HepG2 (cell line): ENCODE data around the gene LONP1. TPM values are rescaled to one million over a fixed set of nuclear protein-coding genes. Genes with fewer than 3 reads are reported as not detected.

Source experiments
- CBX2 ChIP-seq, 2 experiments: fragments of 200-600 bp in 1 of 2; sonication (generic); formaldehyde crosslinking in 1 of 2; IDR thresholded peaks; 2 replicates each; pipeline versions ENCODE4 v1.7.0 to v1.8.1; 2018 to 2022; ENCODE audit warnings: low read depth in 2 of 2, low read length in 1 of 2, mild to moderate bottlenecking in 1 of 2, missing genetic modification reagents in 1 of 2
- ELF1 ChIP-seq: sonication (generic); formaldehyde crosslinking; IDR thresholded peaks from 2 replicates; pipeline ENCODE4 v1.4.0; 2020; ENCODE audit warnings: missing genetic modification reagents
- KMT2B ChIP-seq: IDR thresholded peaks from 2 replicates; pipeline ENCODE4 v1.6.1; 2016; ENCODE audit warnings: missing genetic modification reagents, missing compliant biosample characterization
- NFRKB ChIP-seq: fragments of 450-650 bp; IDR thresholded peaks from 2 replicates; pipeline ENCODE4 v1.6.1; 2017
- TGIF2 ChIP-seq: IDR thresholded peaks from 2 replicates; pipeline ENCODE4 v1.6.1; 2016; ENCODE audit warnings: control low read depth, missing compliant biosample characterization
- ZNF124 ChIP-seq: sonication (generic); formaldehyde crosslinking; IDR thresholded peaks from 2 replicates; pipeline ENCODE4 v1.4.0; 2020; ENCODE audit warnings: missing genetic modification reagents
- ZNF703 ChIP-seq: sonication (generic); formaldehyde crosslinking; IDR thresholded peaks from 2 replicates; pipeline ENCODE4 v1.5.1; 2020; ENCODE audit warnings: missing genetic modification reagents, mild to moderate bottlenecking, moderate library complexity, borderline replicate concordance
- polyA plus RNA-seq, 8 experiments: library from polyadenylated mRNA; depleted of rRNA in 3 of 8; stranded (reverse) in 7 of 8; unstranded in 1 of 8; fragments of >200 nt; fragmentation: Illumina TruSeq in 4 of 8; extraction: Trizol in 4 of 8; gene quantifications; 2 replicates each; pipeline versions ENCODE4 v1.2.1 to v1.2.3, GENCODE V29; 2011 to 2016; ENCODE audit warnings: low read depth in 4 of 8, missing spikeins in 1 of 8, mixed read lengths in 1 of 8; ENCODE audit not compliant: insufficient read depth in 1 of 8
- total RNA-seq, 5 experiments: library from RNA; depleted of rRNA; stranded (reverse); fragments of >200 nt; fragmentation: Illumina TruSeq; extraction: Trizol; gene quantifications; 2 replicates each; pipeline ENCODE4 v1.2.3, GENCODE V29; 2016; ENCODE audit warnings: low read depth in 1 of 5
- TF ChIP-seq, protein P1 (sequence below): sonication (generic); IDR thresholded peaks from 2 replicates; pipeline ENCODE4 v1.6.1; 2016; ENCODE audit warnings: low read depth, borderline replicate concordance
- TF ChIP-seq, protein P2 (sequence below): sonication (generic); formaldehyde crosslinking; IDR thresholded peaks from 2 replicates; pipeline ENCODE4 v1.4.0; 2020; ENCODE audit warnings: missing genetic modification reagents, borderline replicate concordance
- TF ChIP-seq, protein P3 (sequence below): sonication (generic); formaldehyde crosslinking; IDR thresholded peaks from 2 replicates; pipeline ENCODE4 v1.5.1; 2020; ENCODE audit warnings: mild to moderate bottlenecking, missing genetic modification reagents, borderline replicate concordance
- TF ChIP-seq, protein P4 (sequence below): sonication (generic); formaldehyde crosslinking; IDR thresholded peaks from 2 replicates; pipeline ENCODE4 v1.5.0; 2020; ENCODE audit warnings: missing genetic modification reagents
- TF ChIP-seq, protein P5 (sequence below): sonication (generic); formaldehyde crosslinking; conservative IDR thresholded peaks from 2 replicates; pipeline ENCODE4 v1.4.0; 2020; ENCODE audit warnings: mild to moderate bottlenecking, missing genetic modification reagents, moderate library complexity

LONP1 gene
- total and polyA plus RNA-seq, 2 of the 13 experiments (the other 11 are each of a cell fraction or from before 2014, with no cell fraction given): 59.5 to 76.8 TPM

DNA sequence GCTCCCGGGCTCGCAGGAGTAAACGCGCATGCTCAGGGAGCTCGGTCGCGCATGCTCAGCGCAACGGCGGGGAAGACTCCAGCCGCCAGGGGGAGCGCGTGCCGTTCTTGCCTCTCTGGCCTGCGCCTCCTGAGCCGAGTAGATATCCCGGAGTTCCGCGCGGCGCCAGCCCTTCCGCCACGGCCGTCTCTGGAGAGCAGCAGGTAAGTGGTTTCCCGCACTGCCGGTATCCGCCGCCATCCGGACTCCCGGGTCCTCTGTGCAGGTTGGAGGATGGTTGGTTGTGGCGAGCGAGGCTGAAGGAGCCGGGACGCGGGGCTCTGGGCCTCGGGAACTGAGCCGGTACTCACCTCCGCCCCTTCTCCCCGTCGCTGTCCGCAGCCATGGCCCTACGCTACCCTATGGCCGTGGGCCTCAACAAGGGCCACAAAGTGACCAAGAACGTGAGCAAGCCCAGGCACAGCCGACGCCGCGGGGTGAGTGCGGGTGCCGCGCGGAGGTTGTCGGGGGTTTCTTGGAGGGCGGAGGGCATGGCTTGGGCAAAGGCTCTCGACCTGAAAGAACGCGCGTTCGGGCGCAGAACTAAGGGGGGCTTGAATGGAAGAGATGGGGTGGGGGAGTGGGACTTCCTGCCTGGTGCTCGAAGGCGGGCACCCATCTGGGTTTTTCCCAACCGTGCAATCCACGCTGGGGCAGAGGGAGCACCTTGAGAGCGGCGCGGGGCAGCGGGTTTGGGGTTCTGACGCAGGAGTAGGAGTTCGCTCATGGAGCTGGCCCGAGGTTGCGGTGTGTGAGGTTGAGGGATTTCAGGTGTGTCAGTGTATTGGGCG lies 29.6 kb downstream of the LONP1 start, which contains the start of gene RPL36 (continued):
- TF ChIP-seq, protein P1, sequence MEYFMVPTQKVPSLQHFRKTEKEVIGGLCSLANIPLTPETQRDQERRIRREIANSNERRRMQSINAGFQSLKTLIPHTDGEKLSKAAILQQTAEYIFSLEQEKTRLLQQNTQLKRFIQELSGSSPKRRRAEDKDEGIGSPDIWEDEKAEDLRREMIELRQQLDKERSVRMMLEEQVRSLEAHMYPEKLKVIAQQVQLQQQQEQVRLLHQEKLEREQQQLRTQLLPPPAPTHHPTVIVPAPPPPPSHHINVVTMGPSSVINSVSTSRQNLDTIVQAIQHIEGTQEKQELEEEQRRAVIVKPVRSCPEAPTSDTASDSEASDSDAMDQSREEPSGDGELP: peak; percentile 15; the same call in 1 of the 2 replicates
- TF ChIP-seq CBX2 (IDR thresholded peaks at IDR 0.05; ENCODE audit: low read depth, low read length) (no peak), CBX2 (CRISPR knock-in tag; IDR thresholded peaks at IDR 0.05; ENCODE audit: low read depth) (peak; percentile 50; the same call in 1 of the 2 replicates), ZNF703 (CRISPR knock-in tag) (peak; percentile 92; the same call in 1 of the 2 replicates), TGIF2 (CRISPR knock-in tag) (no peak; the same call in 1 of the 2 replicates), ELF1 (CRISPR knock-in tag) (peak; percentile 92), KMT2B (peak; percentile 73), NFRKB (no peak), ZNF124 (CRISPR knock-in tag) (peak; percentile 85; the same call in 1 of the 2 replicates)
- TF ChIP-seq, protein P2, sequence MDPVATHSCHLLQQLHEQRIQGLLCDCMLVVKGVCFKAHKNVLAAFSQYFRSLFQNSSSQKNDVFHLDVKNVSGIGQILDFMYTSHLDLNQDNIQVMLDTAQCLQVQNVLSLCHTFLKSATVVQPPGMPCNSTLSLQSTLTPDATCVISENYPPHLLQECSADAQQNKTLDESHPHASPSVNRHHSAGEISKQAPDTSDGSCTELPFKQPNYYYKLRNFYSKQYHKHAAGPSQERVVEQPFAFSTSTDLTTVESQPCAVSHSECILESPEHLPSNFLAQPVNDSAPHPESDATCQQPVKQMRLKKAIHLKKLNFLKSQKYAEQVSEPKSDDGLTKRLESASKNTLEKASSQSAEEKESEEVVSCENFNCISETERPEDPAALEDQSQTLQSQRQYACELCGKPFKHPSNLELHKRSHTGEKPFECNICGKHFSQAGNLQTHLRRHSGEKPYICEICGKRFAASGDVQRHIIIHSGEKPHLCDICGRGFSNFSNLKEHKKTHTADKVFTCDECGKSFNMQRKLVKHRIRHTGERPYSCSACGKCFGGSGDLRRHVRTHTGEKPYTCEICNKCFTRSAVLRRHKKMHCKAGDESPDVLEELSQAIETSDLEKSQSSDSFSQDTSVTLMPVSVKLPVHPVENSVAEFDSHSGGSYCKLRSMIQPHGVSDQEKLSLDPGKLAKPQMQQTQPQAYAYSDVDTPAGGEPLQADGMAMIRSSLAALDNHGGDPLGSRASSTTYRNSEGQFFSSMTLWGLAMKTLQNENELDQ (CRISPR knock-in tag): no peak
- TF ChIP-seq, protein P3, sequence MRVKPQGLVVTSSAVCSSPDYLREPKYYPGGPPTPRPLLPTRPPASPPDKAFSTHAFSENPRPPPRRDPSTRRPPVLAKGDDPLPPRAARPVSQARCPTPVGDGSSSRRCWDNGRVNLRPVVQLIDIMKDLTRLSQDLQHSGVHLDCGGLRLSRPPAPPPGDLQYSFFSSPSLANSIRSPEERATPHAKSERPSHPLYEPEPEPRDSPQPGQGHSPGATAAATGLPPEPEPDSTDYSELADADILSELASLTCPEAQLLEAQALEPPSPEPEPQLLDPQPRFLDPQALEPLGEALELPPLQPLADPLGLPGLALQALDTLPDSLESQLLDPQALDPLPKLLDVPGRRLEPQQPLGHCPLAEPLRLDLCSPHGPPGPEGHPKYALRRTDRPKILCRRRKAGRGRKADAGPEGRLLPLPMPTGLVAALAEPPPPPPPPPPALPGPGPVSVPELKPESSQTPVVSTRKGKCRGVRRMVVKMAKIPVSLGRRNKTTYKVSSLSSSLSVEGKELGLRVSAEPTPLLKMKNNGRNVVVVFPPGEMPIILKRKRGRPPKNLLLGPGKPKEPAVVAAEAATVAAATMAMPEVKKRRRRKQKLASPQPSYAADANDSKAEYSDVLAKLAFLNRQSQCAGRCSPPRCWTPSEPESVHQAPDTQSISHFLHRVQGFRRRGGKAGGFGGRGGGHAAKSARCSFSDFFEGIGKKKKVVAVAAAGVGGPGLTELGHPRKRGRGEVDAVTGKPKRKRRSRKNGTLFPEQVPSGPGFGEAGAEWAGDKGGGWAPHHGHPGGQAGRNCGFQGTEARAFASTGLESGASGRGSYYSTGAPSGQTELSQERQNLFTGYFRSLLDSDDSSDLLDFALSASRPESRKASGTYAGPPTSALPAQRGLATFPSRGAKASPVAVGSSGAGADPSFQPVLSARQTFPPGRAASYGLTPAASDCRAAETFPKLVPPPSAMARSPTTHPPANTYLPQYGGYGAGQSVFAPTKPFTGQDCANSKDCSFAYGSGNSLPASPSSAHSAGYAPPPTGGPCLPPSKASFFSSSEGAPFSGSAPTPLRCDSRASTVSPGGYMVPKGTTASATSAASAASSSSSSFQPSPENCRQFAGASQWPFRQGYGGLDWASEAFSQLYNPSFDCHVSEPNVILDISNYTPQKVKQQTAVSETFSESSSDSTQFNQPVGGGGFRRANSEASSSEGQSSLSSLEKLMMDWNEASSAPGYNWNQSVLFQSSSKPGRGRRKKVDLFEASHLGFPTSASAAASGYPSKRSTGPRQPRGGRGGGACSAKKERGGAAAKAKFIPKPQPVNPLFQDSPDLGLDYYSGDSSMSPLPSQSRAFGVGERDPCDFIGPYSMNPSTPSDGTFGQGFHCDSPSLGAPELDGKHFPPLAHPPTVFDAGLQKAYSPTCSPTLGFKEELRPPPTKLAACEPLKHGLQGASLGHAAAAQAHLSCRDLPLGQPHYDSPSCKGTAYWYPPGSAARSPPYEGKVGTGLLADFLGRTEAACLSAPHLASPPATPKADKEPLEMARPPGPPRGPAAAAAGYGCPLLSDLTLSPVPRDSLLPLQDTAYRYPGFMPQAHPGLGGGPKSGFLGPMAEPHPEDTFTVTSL (CRISPR knock-in tag): peak; percentile 58
- TF ChIP-seq, protein P4, sequence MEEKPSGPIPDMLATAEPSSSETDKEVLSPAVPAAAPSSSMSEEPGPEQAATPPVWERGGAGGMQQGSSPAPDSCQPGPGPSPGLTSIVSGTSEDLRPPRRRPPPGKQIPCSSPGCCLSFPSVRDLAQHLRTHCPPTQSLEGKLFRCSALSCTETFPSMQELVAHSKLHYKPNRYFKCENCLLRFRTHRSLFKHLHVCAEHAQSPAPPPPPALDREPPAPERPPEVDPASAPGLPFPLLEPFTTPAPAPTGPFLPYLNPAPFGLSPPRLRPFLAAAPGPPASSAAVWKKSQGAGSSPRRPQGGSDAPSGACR (CRISPR knock-in tag): peak; percentile 77
- TF ChIP-seq, protein P5, sequence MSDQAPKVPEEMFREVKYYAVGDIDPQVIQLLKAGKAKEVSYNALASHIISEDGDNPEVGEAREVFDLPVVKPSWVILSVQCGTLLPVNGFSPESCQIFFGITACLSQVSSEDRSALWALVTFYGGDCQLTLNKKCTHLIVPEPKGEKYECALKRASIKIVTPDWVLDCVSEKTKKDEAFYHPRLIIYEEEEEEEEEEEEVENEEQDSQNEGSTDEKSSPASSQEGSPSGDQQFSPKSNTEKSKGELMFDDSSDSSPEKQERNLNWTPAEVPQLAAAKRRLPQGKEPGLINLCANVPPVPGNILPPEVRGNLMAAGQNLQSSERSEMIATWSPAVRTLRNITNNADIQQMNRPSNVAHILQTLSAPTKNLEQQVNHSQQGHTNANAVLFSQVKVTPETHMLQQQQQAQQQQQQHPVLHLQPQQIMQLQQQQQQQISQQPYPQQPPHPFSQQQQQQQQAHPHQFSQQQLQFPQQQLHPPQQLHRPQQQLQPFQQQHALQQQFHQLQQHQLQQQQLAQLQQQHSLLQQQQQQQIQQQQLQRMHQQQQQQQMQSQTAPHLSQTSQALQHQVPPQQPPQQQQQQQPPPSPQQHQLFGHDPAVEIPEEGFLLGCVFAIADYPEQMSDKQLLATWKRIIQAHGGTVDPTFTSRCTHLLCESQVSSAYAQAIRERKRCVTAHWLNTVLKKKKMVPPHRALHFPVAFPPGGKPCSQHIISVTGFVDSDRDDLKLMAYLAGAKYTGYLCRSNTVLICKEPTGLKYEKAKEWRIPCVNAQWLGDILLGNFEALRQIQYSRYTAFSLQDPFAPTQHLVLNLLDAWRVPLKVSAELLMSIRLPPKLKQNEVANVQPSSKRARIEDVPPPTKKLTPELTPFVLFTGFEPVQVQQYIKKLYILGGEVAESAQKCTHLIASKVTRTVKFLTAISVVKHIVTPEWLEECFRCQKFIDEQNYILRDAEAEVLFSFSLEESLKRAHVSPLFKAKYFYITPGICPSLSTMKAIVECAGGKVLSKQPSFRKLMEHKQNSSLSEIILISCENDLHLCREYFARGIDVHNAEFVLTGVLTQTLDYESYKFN (CRISPR knock-in tag): peak; percentile 6; the same call in 1 of the 2 replicates
